ENCODE data around the gene FUT6. TPM values are rescaled to one million over a fixed set of nuclear protein-coding genes. Genes with fewer than 3 reads are reported as not detected.

The FUT6 gene
- total RNA-seq, 1 donor from 2014 or later = not detected

Other genes starting within 250 kb of the FUT6 start
- 104 and 106 TPM in 2 replicates for gene SAFB2, start 216.9 kb downstream of the FUT6 start, total RNA-seq
- gene SAFB, start 216.6 kb downstream of the FUT6 start, total RNA-seq = 143 and 146 TPM in 2 replicates
- 57.4 and 60.6 TPM in 2 replicates for gene MICOS13, start 159.2 kb downstream of the FUT6 start, total RNA-seq
- gene HSD11B1L, start 158.7 kb downstream of the FUT6 start, total RNA-seq = 1.9 TPM in 2 replicates
- 1,000 and 1,001 TPM in 2 replicates for gene RPL36, start 149.4 kb downstream of the FUT6 start, total RNA-seq
- gene LONP1, start 119.6 kb downstream of the FUT6 start, total RNA-seq = 180 and 186 TPM in 2 replicates
- gene CATSPERD, start 119.1 kb downstream of the FUT6 start, total RNA-seq = not detected in 2 replicates
- gene PRR22, start 55.0 kb downstream of the FUT6 start, total RNA-seq = 7.4 and 9.2 TPM in 2 replicates
- 85.9 and 87.1 TPM in 2 replicates for gene DUS3L, start 48.5 kb downstream of the FUT6 start, total RNA-seq
- 0.23 and 0.44 TPM in 2 replicates for gene NRTN, start 34.6 kb downstream of the FUT6 start, total RNA-seq
- gene FUT3, start 11.7 kb upstream of the FUT6 start, total RNA-seq = not detected in 2 replicates
- not detected in 2 replicates for gene FUT5, start 30.8 kb upstream of the FUT6 start, total RNA-seq
- 230 and 243 TPM in 2 replicates for gene NDUFA11, start 64.1 kb upstream of the FUT6 start, total RNA-seq
- gene VMAC, start 65.2 kb upstream of the FUT6 start, total RNA-seq = 3.5 and 4.2 TPM in 2 replicates
- gene CAPS, start 74.6 kb upstream of the FUT6 start, total RNA-seq = 3.4 and 3.6 TPM in 2 replicates
- 122 and 126 TPM in 2 replicates for gene RANBP3, start 138.4 kb upstream of the FUT6 start, total RNA-seq

All from activated T-helper 1 cell treated with anti-CD3 and anti-CD28 coated beads, Interleukin-12 subunit alpha, Interleukin-12 subunit beta, Interleukin-2, Interleukin-4 antibody, amounts not matched to agents 30 ng/mL and 10 ng/mL and 1 ng/mL, durations not matched to agents 14 hours and 24 hours and 36 hours (primary cell).